SK-N-MC (cell line): ENCODE results near the gene PDZD8.

Experiments
- DNase-seq: peaks from one replicate; pipeline ENCODE4 v3.0.0-alpha.2; 2011; ENCODE audit warnings: low read depth, low spot score
- H3K27ac ChIP-seq: fragments of 200-600 bp; sonication (generic); 2 replicates; pipeline ENCODE4 v1.5.1; 2016; ENCODE audit warnings: mixed run types
- H3K36me3 ChIP-seq: fragments of 200-600 bp; sonication (generic); 2 replicates; pipeline ENCODE4 v1.6.1; 2017; ENCODE audit warnings: antibody characterized with exemption, low read length, mixed read lengths; ENCODE audit not compliant: insufficient read depth
- H3K4me3 ChIP-seq: fragments of 200-600 bp; sonication (generic); 2 replicates; pipeline ENCODE4 v1.5.1; 2016
- H3K9ac ChIP-seq: fragments of 200-600 bp; sonication (generic); 2 replicates; pipeline ENCODE4 v1.8.0; 2017; ENCODE audit warnings: mixed run types, mixed read lengths; ENCODE audit not compliant: insufficient read length
- H3K9me3 ChIP-seq: fragments of 200-600 bp; sonication (generic); 2 replicates; pipeline ENCODE4 v1.6.1; 2017; ENCODE audit warnings: low read depth, mild to moderate bottlenecking, antibody characterized with exemption, low read length, moderate library complexity, mixed read lengths
- EZH2 ChIP-seq: fragments of 200-600 bp; sonication (generic); IDR thresholded peaks from one replicate; pipeline ENCODE4 v1.6.1; 2017; ENCODE audit warnings: antibody characterized with exemption
- FOXP2 ChIP-seq: optimal IDR thresholded peaks from 2 replicates; pipeline ENCODE3; 2011; ENCODE audit warnings: mild to moderate bottlenecking, moderate library complexity; ENCODE audit not compliant: insufficient read depth; ENCODE audit errors: extremely low read length, control extremely low read depth
- POLR2AphosphoS5 ChIP-seq: IDR thresholded peaks from 2 replicates; pipeline ENCODE4 v1.6.1; 2012; ENCODE audit warnings: mild to moderate bottlenecking, low read depth, low read length, borderline replicate concordance

Gene PDZD8

DNA sequence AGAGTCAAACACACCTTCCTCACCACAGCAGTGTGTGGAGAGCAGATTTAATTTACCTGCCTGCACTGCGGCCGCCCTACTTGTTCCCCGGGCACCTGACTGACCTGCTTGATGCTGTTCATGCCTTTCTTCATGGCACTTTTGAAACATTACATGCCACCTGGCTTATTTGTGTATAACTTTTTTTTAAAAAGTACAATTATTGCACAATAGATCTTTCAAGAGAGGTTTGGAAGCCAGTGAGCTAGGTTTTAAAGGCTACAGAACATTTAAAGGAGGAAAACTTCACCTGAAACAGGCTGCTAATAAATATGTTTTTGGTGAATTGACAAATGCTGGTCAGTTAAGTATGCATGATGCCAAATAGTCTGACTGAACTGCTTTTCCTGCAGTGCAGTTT, 101.3 kb downstream of the PDZD8 start:
- no peak overlapping the region for H3K27ac ChIP-seq
- no peak overlapping the region for H3K9ac ChIP-seq
- no peak overlapping the region for H3K4me3 ChIP-seq
- H3K36me3 ChIP-seq = no peaks in the 10 kb centered on the region
- H3K9me3 ChIP-seq = no peaks in the 10 kb centered on the region
- no peak for DNase-seq
- TF ChIP-seq EZH2 = no peak
- no peak for TF ChIP-seq POLR2AphosphoS5
- TF ChIP-seq FOXP2 = no peak

DNA sequence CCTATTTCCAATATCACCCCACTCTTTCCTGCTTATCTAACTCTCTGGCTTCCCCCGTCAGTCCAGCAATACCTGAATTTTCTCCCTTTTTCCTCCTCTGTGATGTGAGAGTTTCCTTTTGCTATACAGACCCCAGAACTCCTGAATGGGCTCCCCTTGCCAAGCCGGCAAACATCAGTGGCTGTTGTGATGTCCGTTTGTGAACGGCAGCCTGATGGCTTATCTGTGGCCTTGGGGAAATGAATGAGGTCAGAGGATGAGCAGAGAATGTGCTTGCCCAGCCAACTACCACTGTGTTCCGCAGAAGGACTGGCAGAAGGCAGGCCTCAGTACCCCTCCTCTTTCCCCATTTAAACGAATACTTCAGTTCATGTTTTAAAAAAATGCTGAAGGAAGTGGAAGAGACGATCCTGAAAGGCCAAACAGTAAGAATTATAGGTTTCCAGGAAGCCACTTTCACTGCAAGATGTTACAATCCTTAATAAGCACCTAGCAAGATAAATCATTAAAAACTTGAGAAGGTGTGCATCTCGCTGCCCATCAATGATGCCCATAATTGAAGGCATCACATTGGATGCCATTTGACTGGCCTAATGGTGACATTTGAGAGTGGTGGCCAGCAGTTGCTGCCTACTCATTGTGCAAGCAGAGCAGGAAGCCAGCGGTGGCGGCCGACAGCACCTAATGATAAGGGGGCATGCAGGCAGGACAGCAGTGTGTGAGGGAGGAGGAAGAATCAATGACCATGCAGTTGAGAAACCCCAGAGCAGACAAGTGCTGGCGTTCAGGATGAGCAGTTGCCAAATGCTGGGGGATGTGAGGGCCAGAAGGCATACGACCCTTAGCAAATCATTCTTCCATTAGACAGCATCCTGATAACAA, 102.8 kb downstream of the PDZD8 start:
- H3K9ac ChIP-seq = no peak overlapping the region
- no peak overlapping the region for H3K27ac ChIP-seq
- H3K9me3 ChIP-seq = no peaks in the 10 kb centered on the region
- H3K4me3 ChIP-seq = no peak overlapping the region
- TF ChIP-seq FOXP2 = no peak
- DNase-seq = no peak
- H3K36me3 ChIP-seq = no peaks in the 10 kb centered on the region

DNA sequence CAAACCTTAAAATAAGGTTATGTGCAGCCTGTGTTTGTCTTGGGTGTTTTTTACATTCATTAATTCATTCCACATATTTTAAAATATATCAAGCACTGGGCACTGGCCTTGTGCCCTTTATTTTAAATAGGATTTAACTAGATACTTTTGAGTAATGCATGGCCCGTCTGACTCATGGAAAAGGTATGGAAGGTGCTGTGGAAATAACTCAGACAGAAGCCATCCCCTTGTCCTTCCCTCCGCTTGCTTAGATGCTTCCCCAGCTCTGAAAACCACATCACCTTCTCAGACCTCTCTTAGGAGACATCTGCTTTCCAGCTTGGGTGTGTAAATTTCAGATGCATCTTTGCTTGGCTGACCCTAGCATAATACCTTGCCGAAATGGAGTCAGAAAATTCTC, 103.8 kb downstream of the PDZD8 start:
- no peak overlapping the region for H3K27ac ChIP-seq
- no peak overlapping the region for H3K9ac ChIP-seq
- H3K4me3 ChIP-seq = no peak overlapping the region
- no peak for DNase-seq
- no peaks in the 10 kb centered on the region for H3K9me3 ChIP-seq
- TF ChIP-seq EZH2 = no peak
- TF ChIP-seq FOXP2 = no peak
- TF ChIP-seq POLR2AphosphoS5 = no peak
- no peaks in the 10 kb centered on the region for H3K36me3 ChIP-seq

DNA sequence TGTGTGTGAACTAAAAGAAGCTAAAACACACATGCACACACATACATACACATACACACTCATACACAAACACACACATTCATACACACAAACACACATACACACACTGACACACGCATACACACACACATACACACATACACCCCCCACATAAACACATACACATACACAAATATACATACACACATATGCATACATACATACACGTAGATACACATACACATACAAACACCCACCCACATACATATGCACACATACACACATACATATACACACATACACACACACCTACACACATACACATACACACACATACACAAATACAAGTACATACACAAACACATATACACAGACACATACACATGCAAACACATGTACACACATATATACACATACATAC, 106.3 kb downstream of the PDZD8 start:
- no peak for TF ChIP-seq EZH2
- no peak for TF ChIP-seq FOXP2
- TF ChIP-seq POLR2AphosphoS5 = no peak
- Histone ChIP-seq H3K4me3 (no peak overlapping the region), H3K27ac (no peak overlapping the region), H3K9me3 (no peaks in the 10 kb centered on the region), H3K36me3 (no peaks in the 10 kb centered on the region), H3K9ac (no peak overlapping the region)
- no peak for DNase-seq

DNA sequence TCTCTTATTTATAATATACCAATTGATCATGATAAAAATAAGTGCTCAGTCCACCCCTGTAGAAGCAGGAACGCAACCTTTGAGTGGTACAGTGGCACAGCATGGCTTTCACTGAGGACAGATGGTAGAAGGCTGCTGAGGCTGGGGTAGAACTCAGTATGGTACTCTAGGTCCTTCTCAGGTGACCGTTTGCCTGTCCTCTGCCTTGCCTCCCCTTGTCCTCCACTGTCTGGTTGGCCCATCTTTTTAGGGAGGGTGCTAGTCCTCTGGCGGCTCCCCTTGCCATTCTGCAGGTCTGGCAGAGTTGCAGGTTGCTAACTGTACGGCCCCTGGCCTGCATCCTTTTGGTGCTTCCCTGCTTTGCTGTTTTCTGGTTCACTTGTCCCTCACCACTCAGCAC, 107.0 kb downstream of the PDZD8 start:
- Histone ChIP-seq H3K9me3 (no peaks in the 10 kb centered on the region), H3K4me3 (no peak overlapping the region), H3K36me3 (no peaks in the 10 kb centered on the region), H3K9ac (no peak overlapping the region), H3K27ac (no peak overlapping the region)
- DNase-seq = no peak
- TF ChIP-seq FOXP2 = no peak
- no peak for TF ChIP-seq POLR2AphosphoS5
- TF ChIP-seq EZH2 = no peak

DNA sequence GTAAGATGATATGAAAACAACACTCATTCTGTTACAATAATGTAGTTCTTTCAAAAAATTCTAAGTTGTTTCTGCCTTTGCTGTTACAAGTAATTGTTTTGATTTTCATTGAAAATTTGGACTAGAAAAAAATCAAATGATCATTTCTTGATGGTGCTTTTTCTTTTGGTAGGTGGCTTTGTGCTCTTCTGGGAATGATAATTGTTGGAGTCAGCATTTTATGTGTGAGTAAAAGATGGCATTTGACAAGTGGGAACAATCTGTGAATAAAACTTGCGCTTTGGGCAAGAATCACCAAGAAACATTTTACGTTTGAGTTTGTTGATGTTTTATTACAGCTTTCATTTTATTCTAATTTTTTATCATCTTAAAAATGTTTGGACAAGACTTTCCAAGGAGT, 108.4 kb downstream of the PDZD8 start:
- Histone ChIP-seq H3K9ac (no peak overlapping the region), H3K4me3 (no peak overlapping the region), H3K27ac (no peak overlapping the region), H3K36me3 (no peaks in the 10 kb centered on the region), H3K9me3 (no peaks in the 10 kb centered on the region)
- TF ChIP-seq EZH2 = no peak
- TF ChIP-seq FOXP2 = no peak
- no peak for TF ChIP-seq POLR2AphosphoS5
- no peak for DNase-seq

DNA sequence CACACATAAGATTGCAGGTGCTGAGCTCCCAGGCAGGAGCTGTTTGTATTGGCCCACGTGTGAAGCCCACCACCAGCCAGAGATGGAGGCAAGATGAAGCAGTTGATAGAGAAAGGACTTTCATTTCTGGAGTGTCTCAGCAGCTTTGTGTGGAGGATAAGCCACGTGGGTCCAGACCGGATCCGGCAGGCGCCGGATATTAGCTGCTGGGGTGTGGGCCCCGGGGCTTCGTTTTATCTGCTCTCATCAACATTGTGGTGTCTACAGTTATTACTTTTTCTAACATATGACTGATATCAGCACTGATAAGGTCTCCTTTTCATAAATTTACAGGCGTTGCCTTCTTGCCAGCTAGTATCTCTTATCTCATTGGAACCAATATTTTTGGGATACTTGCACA, 108.8 kb downstream of the PDZD8 start:
- no peak for DNase-seq
- TF ChIP-seq FOXP2 = no peak
- TF ChIP-seq EZH2 = no peak
- no peak for TF ChIP-seq POLR2AphosphoS5

DNA sequence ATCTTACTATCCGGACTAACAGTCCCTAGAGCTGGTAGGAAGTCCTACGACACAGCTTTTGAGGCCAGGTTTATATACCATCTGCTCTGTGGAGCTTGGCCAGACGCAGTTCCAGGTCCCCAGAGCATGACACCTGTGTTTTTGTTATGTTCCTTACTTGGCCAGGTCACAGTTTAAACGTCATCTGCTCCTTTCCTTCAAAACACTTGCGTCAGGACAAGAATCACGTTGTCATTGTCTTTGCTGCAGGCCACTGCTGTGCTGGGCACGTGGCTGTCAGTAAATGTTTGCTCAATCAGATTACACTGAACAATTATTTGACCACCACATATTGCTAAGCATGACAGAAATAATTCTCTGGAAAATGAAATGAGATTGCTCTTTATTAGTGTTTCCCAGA, 110.5 kb downstream of the PDZD8 start:
- no peak overlapping the region for H3K4me3 ChIP-seq
- H3K36me3 ChIP-seq = no peaks in the 10 kb centered on the region
- H3K27ac ChIP-seq = no peak overlapping the region
- H3K9ac ChIP-seq = no peak overlapping the region
- DNase-seq = no peak
- H3K9me3 ChIP-seq = no peaks in the 10 kb centered on the region
- TF ChIP-seq EZH2 (no peak), FOXP2 (no peak), POLR2AphosphoS5 (no peak)

More for the DNA sequence above, 108.8 kb downstream of the PDZD8 start:
- Histone ChIP-seq H3K4me3 (no peak overlapping the region), H3K9ac (no peak overlapping the region), H3K27ac (no peak overlapping the region), H3K9me3 (no peaks in the 10 kb centered on the region), H3K36me3 (no peaks in the 10 kb centered on the region)

DNA sequence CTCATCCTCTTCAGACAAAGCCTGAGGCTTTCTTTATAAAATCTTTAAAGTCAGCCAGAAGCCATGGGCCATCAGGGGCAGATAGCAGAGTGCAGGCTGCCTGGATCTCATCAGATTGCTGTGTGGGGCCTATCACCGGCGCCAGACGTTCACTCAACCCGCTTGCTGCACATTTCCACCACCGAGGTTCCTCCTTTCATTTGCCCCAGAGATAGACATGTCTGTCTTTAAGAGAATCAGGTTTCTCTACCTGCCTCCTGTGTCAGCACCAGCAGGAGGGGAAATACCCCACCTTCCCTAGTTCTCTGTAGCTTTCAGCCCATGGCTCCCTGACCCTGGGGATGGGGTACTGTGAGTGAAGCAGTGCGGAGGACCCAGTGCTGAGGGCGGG, 112.3 kb downstream of the PDZD8 start:
- no peak for DNase-seq
- Histone ChIP-seq H3K27ac (no peak overlapping the region), H3K9ac (no peak overlapping the region), H3K36me3 (no peaks in the 10 kb centered on the region), H3K4me3 (no peak overlapping the region), H3K9me3 (no peaks in the 10 kb centered on the region)
- TF ChIP-seq POLR2AphosphoS5 = no peak
- no peak for TF ChIP-seq FOXP2
- no peak for TF ChIP-seq EZH2
